ENCODE data around the gene DNAJC7. TPM values are rescaled to one million over a fixed set of nuclear protein-coding genes. Genes with fewer than 3 reads are reported as not detected.

DNAJC7 gene
- total and polyA plus RNA-seq, 12 donors: 44.4 to 148 (median 81.1) TPM

- peak in 5 of 7 donors; percentile 54 to 75 (median 59) for DNase-seq
- TF ChIP-seq CTCF (IDR thresholded peaks at IDR 0.05) (no peak), POLR2A (IDR thresholded peaks at IDR 0.05) (no peak)
- Histone ChIP-seq H3K9me3 (replicated peaks in 1 of 3) (no peaks in the 10 kb centered on the region), H3K36me3 (replicated peaks in 1 of 2) (peaks cover 0 to 91% of the 10 kb centered on the region in 2 donors), H3K27ac (peak overlapping the region in 4 of 5 donors; percentile 10 to 80 (median 64)), H3K27me3 (no peaks in the 10 kb centered on the region), H3K4me1 (replicated peaks in 1 of 2) (peaks cover 11 to 49% of the 10 kb centered on the region in 2 donors), H3K4me3 (no peak overlapping the region)
- 68 to 77% (median 73%) methylated on average over 7 to 9 of the region's 9 CpGs for WGBS, 4 donors
- intact Hi-C loops (cut with DNase I): no loop called here
Measured at GRCh38 chr17:41975099-41976083, 41.8 kb downstream of the DNAJC7 start.

- intact Hi-C loops (cut with DNase I): no loop called here
- H3K36me3 ChIP-seq (replicated peaks in 1 of 2): peaks cover 0 to 86% of the 10 kb centered on the region in 2 donors
Measured at GRCh38 chr17:41974658-41975057, 42.6 kb downstream of the DNAJC7 start.

GRCh38 chr17:41974031-41974430 is 43.2 kb downstream of the DNAJC7 start:
- Histone ChIP-seq H3K36me3 (replicated peaks in 1 of 2) (peaks cover 0 to 90% of the 10 kb centered on the region in 2 donors), H3K4me1 (replicated peaks in 1 of 2) (peaks cover 11 to 60% of the 10 kb centered on the region in 2 donors)

More at GRCh38 chr17:41974658-41975057, 42.6 kb downstream of the DNAJC7 start:
- Histone ChIP-seq H3K4me3 (no peak overlapping the region), H3K4me1 (replicated peaks in 1 of 2) (peaks cover 11 to 54% of the 10 kb centered on the region in 2 donors), H3K27me3 (no peaks in the 10 kb centered on the region), H3K27ac (peak overlapping the region in 2 of 5 donors; percentile 79 to 80), H3K9me3 (replicated peaks in 1 of 3) (no peaks in the 10 kb centered on the region)
- WGBS, 4 donors: 83 to 88% (median 87%) methylated on average over 1 to 5 of the region's 5 CpGs
- no peak for TF ChIP-seq POLR2A (IDR thresholded peaks at IDR 0.05)
- no peak for TF ChIP-seq CTCF (IDR thresholded peaks at IDR 0.05)
- no peak for DNase-seq

More at GRCh38 chr17:41974031-41974430, 43.2 kb downstream of the DNAJC7 start:
- H3K27me3 ChIP-seq: no peaks in the 10 kb centered on the region
- intact Hi-C loops (cut with DNase I): no loop called here
- H3K27ac ChIP-seq: peak overlapping the region in 3 of 5 donors; percentile 37 to 80 (median 79)
- H3K4me3 ChIP-seq: no peak overlapping the region
- WGBS, 4 donors: 77 to 95% (median 89%) methylated on average over 6 of the region's 6 CpGs
- no peak for TF ChIP-seq CTCF (IDR thresholded peaks at IDR 0.05)
- no peak for TF ChIP-seq POLR2A (IDR thresholded peaks at IDR 0.05)
- no peaks in the 10 kb centered on the region for H3K9me3 ChIP-seq (replicated peaks in 1 of 3)
- DNase-seq: no peak

Measured in adrenal gland (tissue), 12 donors.